GM18868 (cell line): Measurements from ENCODE around the gene HEBP2.

Source experiments
- ATAC-seq: cut with Tn5 transposase; IDR thresholded peaks from one replicate; pipeline ENCODE4 v1.9.1; 2021; ENCODE audit warnings: mild to moderate bottlenecking, moderate library complexity; ENCODE audit not compliant: unreplicated experiment

HEBP2 gene

DNA sequence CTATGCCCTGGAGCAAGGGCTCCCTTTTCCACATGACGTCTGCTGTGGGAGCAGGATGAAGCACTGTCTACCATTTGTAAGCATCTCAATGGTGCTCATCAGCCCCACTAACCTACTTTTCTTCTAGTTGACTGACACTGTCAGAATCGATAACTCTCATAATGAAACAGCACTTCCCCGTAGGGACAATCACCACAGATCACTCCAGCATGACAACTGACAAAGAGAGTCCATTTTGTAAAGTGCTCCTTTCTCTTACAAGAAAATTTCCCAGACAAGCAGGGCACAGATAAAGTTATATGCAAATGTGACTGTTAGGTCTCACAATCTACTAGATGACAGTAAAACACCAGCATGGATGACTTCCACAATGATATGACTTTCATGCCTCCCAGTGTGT lies 46.4 kb downstream of the HEBP2 start:
- peak; percentile 87 for ATAC-seq

DNA sequence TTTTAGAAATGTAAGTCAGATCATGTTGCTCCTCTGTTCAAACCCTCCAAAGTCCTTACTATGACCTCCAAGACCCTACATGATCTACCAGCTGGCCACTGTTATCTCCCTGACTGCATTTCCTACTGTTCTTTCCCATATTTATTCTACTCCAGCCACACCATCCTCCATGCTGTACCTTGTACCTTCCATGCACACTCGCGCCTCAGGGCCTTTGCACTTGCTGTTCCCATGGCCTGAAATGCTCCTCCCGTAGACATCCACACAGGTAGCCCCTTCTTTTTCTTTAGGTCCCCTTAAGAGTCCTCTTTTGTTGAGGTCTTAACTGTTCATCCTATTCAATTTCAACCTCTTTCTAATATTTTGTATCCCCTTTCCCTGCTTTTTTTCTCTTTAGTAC lies 47.0 kb downstream of the HEBP2 start:
- no peak for ATAC-seq

DNA sequence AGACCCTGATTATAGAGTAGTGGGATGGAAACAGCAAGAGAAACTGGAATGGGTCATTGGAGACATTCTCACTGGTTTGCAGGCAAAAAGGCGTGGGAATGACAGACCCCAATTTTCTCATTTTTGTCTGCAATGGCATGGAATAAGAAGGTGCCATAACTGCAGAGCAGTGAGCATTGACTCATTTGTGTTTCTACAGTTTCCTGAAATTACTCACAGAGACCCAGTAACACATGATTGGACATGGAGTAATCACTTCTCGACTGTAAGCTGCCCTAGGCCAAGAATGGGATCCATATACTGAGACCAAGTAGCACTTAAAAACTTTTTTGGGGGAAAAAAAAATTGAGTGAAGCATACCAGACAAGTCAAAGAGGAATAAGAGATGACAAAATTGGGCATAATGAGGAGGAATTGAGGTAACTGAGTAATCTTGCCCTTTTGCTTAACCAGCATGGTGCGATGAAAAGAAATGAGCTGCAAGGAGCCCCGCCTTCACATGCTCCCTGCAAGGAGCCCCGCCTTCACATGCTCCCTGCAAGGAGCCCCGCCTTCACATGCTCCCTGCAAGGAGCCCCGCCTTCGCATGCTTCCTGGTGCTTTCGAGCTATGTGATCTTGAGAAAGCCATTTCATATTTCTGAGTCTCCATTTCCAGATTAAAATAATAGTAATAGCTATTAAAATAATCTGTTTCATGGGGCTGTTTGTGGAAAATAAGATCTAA lies 51.1 kb downstream of the HEBP2 start:
- ATAC-seq: peak; percentile 51

DNA sequence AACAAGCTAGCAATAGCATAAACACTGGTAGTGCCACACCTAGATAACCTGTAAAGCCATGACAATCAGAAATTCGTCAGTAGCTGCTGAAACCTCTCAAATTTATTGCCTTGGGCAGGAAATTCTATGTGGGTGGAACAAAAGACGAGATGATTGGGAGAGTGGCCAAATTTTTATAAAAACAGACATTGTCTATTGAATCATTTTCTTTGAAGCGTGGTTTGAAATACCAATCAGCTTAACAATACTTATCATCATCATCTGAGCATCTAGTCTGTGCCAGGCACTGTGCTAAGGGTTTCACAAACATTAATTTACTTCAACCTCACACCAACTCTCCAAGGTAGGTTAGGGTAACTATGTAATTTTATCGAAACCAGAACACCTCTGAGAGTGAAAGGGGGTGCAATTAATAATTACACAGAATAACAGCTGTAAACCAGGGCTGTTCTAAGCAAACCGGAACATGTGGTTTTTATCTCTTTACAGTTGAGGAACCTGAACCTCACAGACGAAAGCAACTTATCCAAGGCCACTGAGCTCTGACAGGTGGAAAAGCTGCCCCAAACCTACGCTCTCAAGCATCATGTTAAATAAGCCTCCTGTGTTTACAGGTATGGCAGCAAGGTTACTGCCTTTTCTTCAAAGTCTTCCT lies 51.9 kb downstream of the HEBP2 start:
- peak; percentile 88 for ATAC-seq

DNA sequence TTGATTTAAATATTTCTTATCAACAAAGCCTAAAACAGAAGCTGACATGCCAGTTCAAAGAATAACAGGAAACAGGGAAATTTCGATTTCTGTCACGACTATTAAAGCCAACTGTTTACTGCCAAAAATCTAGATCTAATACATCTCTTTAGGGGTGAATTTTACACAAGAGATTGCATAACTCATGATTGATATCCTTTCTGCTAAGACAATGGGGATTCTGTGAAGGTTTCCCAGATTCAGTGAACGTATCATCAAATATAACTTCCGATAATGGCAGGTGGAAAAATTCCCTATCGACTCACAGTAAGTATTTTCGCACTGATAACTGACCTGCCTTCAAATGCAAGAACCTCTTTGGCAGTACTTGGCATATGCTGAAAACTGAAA lies 52.4 kb downstream of the HEBP2 start:
- ATAC-seq: no peak

DNA sequence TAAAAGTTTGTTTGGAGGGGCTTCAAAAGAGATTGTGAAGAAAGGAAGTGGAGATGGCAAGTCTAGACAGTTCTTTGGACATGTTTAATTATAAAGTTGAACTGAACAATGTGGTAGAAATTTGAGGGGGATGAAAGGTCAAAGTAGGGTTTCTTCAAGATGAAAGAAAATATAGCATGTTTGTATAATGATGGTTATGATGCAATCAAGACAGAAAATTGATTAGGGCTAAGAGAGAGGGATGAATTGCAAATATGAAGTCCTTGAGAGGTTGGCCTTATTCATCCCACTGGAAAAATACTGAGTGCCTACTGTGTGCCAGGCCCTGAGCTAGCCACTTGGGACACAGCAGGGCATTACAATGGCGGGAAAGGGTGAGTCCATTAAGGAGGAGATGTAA lies 57.6 kb downstream of the HEBP2 start:
- no peak for ATAC-seq

DNA sequence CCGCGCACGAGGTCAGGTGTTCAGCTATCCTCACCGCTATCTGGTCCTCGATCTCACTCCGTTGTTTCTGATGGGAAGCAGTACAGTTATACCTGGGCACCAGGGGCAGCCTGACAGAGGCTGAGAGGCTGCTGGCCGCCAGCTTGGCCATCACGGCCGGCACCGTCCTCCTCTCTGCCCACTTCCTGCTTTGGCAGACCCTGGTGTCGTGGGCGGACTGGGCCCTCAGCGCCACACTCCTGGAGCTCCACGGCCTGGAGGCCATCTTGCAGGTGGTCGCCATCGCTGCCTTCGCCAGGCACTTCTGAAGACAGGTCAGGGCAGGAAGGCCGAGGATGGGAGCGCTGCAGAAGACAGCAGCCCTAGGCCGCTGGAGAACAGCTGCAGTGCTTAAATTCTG lies 60.1 kb downstream of the HEBP2 start:
- ATAC-seq: no peak

DNA sequence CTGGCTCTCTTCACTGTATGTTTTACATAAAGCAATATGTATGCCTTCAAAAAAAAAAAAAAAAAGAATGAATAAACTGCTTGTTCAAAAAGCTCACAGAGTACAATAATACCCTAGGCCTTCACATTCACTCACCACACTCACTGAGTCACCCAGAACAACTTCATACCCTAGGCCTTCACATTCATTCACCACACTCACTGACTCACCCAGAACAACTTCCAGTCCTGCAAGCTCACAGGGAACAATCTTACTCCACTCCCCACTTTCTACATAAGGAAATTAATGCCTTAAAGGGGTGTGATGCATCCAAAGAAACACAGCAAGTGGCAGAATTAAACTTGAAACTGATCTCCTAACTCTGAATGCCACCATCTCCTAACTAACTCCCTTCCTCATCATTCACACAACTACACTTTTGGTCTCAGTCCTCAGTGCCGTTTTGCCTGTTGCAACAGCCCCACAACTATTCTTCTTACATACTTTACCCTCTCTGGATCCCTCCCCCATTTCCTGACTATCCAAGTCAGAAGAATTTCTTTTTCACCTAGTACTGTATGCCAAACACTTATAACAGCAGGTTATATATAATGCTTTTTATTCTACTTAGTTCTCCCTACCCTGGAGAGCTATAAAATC lies 61.1 kb downstream of the HEBP2 start:
- no peak for ATAC-seq

DNA sequence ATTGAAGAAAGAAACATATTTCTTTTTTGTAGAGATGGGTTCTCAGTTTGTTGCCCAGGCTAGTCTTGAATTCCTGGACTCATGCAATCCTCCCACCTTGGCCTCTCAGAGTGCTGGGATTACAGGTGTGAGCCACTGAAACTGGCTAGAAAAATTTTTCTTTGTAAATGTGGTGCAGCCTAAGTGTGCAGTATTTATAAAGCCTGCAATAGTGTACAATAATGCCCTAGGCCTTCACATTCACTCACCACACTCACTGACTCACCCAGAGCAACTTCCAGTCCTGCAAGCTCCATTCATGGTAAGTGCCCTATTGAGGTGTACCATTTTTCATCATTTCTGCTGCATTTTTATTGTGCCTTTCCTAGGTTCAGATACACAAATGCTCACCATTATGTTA lies 63.9 kb downstream of the HEBP2 start:
- no peak for ATAC-seq

DNA sequence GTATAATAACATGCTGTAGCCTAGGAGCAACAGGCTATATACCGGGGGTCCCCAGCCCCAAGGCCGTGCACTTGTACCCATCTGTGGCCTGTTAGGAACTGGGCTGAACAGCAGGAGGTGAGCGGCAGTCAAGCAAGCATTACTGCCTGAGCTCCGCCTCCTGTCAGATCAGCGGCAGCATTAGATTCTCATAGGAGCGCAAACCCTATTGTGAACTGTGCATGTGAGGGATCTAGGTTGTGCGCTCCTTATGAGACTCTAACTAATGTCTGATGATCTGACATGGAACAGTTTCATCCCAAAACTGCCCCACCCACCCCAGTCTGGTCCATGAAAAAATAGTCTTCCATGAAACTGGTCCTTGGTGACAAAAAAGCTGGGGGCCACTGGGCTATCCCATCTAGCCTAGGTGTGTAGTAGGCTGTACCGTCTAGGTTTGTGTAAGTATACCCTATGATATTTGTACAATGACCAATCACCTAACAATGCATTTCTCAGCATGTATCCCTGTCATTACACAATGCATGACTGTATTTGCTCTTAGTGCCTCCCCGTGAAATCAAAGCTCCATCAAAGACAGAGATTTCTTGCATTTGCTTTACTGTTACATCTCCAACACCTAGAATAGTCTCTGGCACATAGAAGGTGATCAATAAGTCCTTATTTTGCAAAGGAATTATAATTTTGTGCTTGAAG lies 64.4 kb downstream of the HEBP2 start:
- no peak for ATAC-seq
